Cerebellar nuclear complex (tissue), 1 donor: ENCODE data around the gene DISC1.
"Not testable (repeated sequence)": the region's sequence is repeated elsewhere in the genome, so short reads cannot be mapped to it uniquely, and the experiment has no call there.

Experiments used
- DNase-seq, 2 experiments: peaks; one replicate each; lab custom pipeline; 2025; lab: John Stamatoyannopoulos, UW

Gene DISC1

GRCh38 chr1:231626535-231626950 is at the start of gene DISC1:
Gene DISC1, plus strand, starts transcription at chr1:231626790. Its CDS starts 78 bp downstream, at chr1:231626868.
- no peak for DNase-seq

- DNase-seq = no peak
Observed at GRCh38 chr1:231576804-231577718, 49.5 kb upstream of the DISC1 start.

- DNase-seq = no peak
Observed at GRCh38 chr1:231580874-231581273, 45.7 kb upstream of the DISC1 start.

GRCh38 chr1:231581859-231582258 is 44.7 kb upstream of the DISC1 start:
- no peak for DNase-seq

- no peak for DNase-seq
Observed at GRCh38 chr1:231583376-231583775, 43.2 kb upstream of the DISC1 start.

- DNase-seq = no peak
Observed at GRCh38 chr1:231584117-231584516, 42.5 kb upstream of the DISC1 start.

GRCh38 chr1:231584921-231585320 is 41.7 kb upstream of the DISC1 start:
- no peak for DNase-seq

- no peak for DNase-seq
Observed at GRCh38 chr1:231590453-231591198, 36.0 kb upstream of the DISC1 start.

- no peak for DNase-seq
Observed at GRCh38 chr1:231591466-231591865, 35.1 kb upstream of the DISC1 start.

GRCh38 chr1:231592809-231593208 is 33.8 kb upstream of the DISC1 start:
- DNase-seq = no peak

GRCh38 chr1:231593264-231593663 is 33.3 kb upstream of the DISC1 start:
- DNase-seq = not testable (repeated sequence)

GRCh38 chr1:231594123-231594522 is 32.5 kb upstream of the DISC1 start:
- no peak for DNase-seq

GRCh38 chr1:231594749-231595148 is 31.8 kb upstream of the DISC1 start:
- no peak for DNase-seq

GRCh38 chr1:231596337-231596791 is 30.2 kb upstream of the DISC1 start:
- no peak for DNase-seq

- DNase-seq = no peak
Observed at GRCh38 chr1:231597971-231598370, 28.6 kb upstream of the DISC1 start.

- no peak for DNase-seq
Observed at GRCh38 chr1:231600458-231600976, 26.1 kb upstream of the DISC1 start.

- DNase-seq = no peak
Observed at GRCh38 chr1:231601824-231602672, 24.5 kb upstream of the DISC1 start.

- DNase-seq = no peak
Observed at GRCh38 chr1:231602673-231602984, 24.0 kb upstream of the DISC1 start.

GRCh38 chr1:231603598-231604275 is 22.9 kb upstream of the DISC1 start:
- DNase-seq = peak in 1 of 2 experiments; percentile 0

GRCh38 chr1:231604276-231604621 is 22.3 kb upstream of the DISC1 start:
- DNase-seq = no peak
